NK-92 (cell line): ENCODE data around the gene HACD3.
A peak's percentile ranks its signal among the peaks of the same experiment; 100 is the strongest.

Experiments used
- DNase-seq: peaks from one replicate; lab custom pipeline; 2025; ENCODE audit not compliant: unreplicated experiment; lab: John Stamatoyannopoulos, UW

HACD3 gene

GRCh38 chr15:65530318-65531111 lies at the start of gene HACD3:
Gene HACD3 (plus strand): TSS chr15:65530463. CDS start chr15:65530632, 169 bp downstream.
- DNase-seq = peak; percentile 46

GRCh38 chr15:65484876-65485275 lies 45.4 kb upstream of the HACD3 start:
- no peak for DNase-seq

- DNase-seq = no peak
Measured at GRCh38 chr15:65494076-65494475, 36.2 kb upstream of the HACD3 start.

GRCh38 chr15:65509321-65509720 lies 20.9 kb upstream of the HACD3 start:
- no peak for DNase-seq

- no peak for DNase-seq
Measured at GRCh38 chr15:65512189-65512588, 18.1 kb upstream of the HACD3 start.

GRCh38 chr15:65512807-65513416 lies 17.4 kb upstream of the HACD3 start:
- no peak for DNase-seq

- peak; percentile 57 for DNase-seq
Measured at GRCh38 chr15:65516997-65517865, 13.0 kb upstream of the HACD3 start, which contains the start of gene DPP8. Gene DPP8 (minus strand): TSS chr15:65517689. CDS start chr15:65512553, 5,136 bp downstream.

- no peak for DNase-seq
Measured at GRCh38 chr15:65517866-65518207, 12.4 kb upstream of the HACD3 start.

GRCh38 chr15:65518633-65519285 lies 11.5 kb upstream of the HACD3 start:
- no peak for DNase-seq

- DNase-seq = no peak
Measured at GRCh38 chr15:65521350-65521749, 8.9 kb upstream of the HACD3 start.

- no peak for DNase-seq
Measured at GRCh38 chr15:65524226-65524625, 6.0 kb upstream of the HACD3 start.

- no peak for DNase-seq
Measured at GRCh38 chr15:65525622-65526021, 4.6 kb upstream of the HACD3 start.

- no peak for DNase-seq
Measured at GRCh38 chr15:65528461-65529060, 1.7 kb upstream of the HACD3 start.

GRCh38 chr15:65529762-65530317 lies 423 bp upstream of the HACD3 start:
- no peak for DNase-seq

GRCh38 chr15:65532738-65533051 lies 2.4 kb downstream of the HACD3 start:
- no peak for DNase-seq

- DNase-seq = no peak
Measured at GRCh38 chr15:65533057-65533756, 2.9 kb downstream of the HACD3 start.

- DNase-seq = no peak
Measured at GRCh38 chr15:65535192-65535591, 4.9 kb downstream of the HACD3 start.

GRCh38 chr15:65540314-65540713 lies 10.1 kb downstream of the HACD3 start:
- DNase-seq = no peak

- no peak for DNase-seq
Measured at GRCh38 chr15:65541231-65541820, 11.1 kb downstream of the HACD3 start.

GRCh38 chr15:65547841-65548240 lies 17.6 kb downstream of the HACD3 start:
- DNase-seq = no peak
